Neural crest cell (in vitro differentiated cells): ENCODE measurements around the gene PLCXD3. TPM values are rescaled to one million over a fixed set of nuclear protein-coding genes. Genes with fewer than 3 reads are reported as not detected.

Source experiments
- DNase-seq: peaks from one replicate; pipeline ENCODE4 v3.0.0; 2021; ENCODE audit warnings: low read depth, mixed read lengths, low spot score
- H3K27ac Mint-ChIP-seq: one replicate; pipeline ENCODE4 v1.8.0; 2021; ENCODE audit warnings: mild to moderate bottlenecking, mixed read lengths; ENCODE audit not compliant: unreplicated experiment
- H3K27me3 Mint-ChIP-seq: 2 replicates; pipeline ENCODE4 v1.8.0; 2021; ENCODE audit warnings: low read depth, mild to moderate bottlenecking, mixed read lengths
- H3K36me3 Mint-ChIP-seq: 2 replicates; pipeline ENCODE4 v1.8.0; 2021; ENCODE audit warnings: low read depth, mild to moderate bottlenecking, mixed read lengths
- H3K4me1 Mint-ChIP-seq: 2 replicates; pipeline ENCODE4 v1.8.0; 2021; ENCODE audit warnings: mixed read lengths
- H3K4me3 Mint-ChIP-seq: one replicate; pipeline ENCODE4 v1.8.0; 2021; ENCODE audit warnings: mild to moderate bottlenecking, mixed read lengths
- H3K9me3 Mint-ChIP-seq: 2 replicates; pipeline ENCODE4 v1.8.0; 2021; ENCODE audit warnings: mixed read lengths
- total RNA-seq: library from RNA; stranded (reverse); gene quantifications from 2 replicates; pipeline ENCODE4 v1.2.1, GENCODE V29; 2021
- TF ChIP-seq, protein P1 (sequence below): fragments of 200-600 bp; sonication (generic); conservative IDR thresholded peaks from 2 replicates; pipeline ENCODE4 v1.5.0; 2021; ENCODE audit warnings: antibody characterized with exemption, mild to moderate bottlenecking

The PLCXD3 gene
- total RNA-seq, 1 donor from 2014 or later: 0.07 TPM

DNA sequence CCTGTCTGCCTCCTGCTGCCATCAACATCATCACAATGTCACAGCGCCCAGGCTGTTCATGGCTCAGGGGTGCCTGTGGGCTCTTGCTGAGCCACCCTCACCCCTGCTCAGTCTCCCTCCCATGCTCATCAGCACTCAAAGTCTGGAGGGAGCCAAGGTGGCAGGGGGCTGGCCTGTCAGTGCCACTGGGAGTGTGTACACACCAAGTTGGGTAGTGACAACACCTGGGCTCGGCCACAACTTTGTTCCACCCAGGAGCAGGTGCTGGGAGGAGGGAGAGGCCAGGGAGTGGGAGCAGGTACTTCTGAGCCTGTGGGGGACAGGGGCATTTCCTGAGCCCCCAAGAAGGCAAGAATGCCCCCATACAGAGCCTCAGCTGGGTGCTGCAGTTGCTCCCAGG lies 219.6 kb downstream of the PLCXD3 start:
- Mint-ChIP-seq H3K36me3 (no peaks in the 10 kb centered on the region), H3K9me3 (peaks cover 5% of the 10 kb centered on the region)
- DNase-seq: no peak

DNA sequence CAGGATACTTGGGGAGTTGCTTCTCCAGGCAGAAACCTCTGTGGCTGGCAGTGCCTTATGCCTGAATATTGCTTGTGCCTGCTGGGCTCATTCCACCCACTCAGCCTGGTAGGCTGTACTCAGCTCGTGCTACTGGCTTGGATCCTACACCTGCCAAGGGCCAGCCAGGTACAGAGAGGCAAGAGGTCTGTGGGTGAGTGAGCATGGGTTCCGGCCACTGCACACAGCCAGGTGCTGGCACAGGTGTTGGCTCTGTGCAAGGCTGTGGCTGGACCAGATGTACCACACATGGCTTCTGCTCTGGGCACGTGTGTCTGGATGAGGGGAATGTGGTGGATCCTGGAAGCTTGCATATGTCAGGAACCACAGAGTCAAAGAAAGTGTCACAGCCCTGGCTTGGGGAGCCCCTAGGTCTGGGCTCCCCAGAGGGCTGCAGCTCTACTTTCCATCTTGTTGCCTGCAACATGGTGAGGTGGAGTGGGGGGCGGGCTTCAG lies 220.4 kb downstream of the PLCXD3 start:
- DNase-seq: no peak
- H3K27ac Mint-ChIP-seq: no peak overlapping the region
- peaks cover 5% of the 10 kb centered on the region for H3K9me3 Mint-ChIP-seq
- no peak overlapping the region for H3K4me3 Mint-ChIP-seq
- peaks cover 3% of the 10 kb centered on the region for H3K27me3 Mint-ChIP-seq
- TF ChIP-seq, protein P1, sequence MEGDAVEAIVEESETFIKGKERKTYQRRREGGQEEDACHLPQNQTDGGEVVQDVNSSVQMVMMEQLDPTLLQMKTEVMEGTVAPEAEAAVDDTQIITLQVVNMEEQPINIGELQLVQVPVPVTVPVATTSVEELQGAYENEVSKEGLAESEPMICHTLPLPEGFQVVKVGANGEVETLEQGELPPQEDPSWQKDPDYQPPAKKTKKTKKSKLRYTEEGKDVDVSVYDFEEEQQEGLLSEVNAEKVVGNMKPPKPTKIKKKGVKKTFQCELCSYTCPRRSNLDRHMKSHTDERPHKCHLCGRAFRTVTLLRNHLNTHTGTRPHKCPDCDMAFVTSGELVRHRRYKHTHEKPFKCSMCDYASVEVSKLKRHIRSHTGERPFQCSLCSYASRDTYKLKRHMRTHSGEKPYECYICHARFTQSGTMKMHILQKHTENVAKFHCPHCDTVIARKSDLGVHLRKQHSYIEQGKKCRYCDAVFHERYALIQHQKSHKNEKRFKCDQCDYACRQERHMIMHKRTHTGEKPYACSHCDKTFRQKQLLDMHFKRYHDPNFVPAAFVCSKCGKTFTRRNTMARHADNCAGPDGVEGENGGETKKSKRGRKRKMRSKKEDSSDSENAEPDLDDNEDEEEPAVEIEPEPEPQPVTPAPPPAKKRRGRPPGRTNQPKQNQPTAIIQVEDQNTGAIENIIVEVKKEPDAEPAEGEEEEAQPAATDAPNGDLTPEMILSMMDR: no peak
- H3K36me3 Mint-ChIP-seq: no peaks in the 10 kb centered on the region
- no peaks in the 10 kb centered on the region for H3K4me1 Mint-ChIP-seq

More for the DNA sequence above, 219.6 kb downstream of the PLCXD3 start:
- Mint-ChIP-seq H3K4me1 (no peaks in the 10 kb centered on the region), H3K4me3 (no peak overlapping the region), H3K27me3 (peaks cover 3% of the 10 kb centered on the region), H3K27ac (no peak overlapping the region)
- TF ChIP-seq, protein P1: no peak

DNA sequence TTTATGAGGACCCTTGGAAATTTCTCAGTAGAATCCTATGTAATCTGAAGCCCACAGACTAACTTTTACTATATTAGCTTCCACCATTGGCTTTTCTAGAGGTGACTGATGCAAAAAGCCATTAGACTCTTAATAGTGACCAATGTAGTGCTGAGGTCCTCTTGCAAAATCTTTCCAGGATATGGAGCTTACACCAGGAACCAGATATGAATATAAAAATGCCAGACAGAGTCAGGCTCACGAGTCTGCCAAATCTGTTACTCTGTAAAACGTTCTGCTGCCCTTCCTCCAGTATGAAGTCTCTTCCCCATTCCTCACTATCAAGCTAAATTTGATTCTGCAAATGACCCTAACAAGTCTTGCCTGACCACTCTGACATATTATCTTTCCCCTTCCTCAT lies 223.7 kb downstream of the PLCXD3 start:
- no peak overlapping the region for H3K27ac Mint-ChIP-seq
- no peak overlapping the region for H3K4me3 Mint-ChIP-seq
- peaks cover 7% of the 10 kb centered on the region for H3K27me3 Mint-ChIP-seq
- no peaks in the 10 kb centered on the region for H3K4me1 Mint-ChIP-seq
- no peak for DNase-seq
- H3K9me3 Mint-ChIP-seq: peaks cover 5% of the 10 kb centered on the region
- no peaks in the 10 kb centered on the region for H3K36me3 Mint-ChIP-seq
- TF ChIP-seq, protein P1: no peak

DNA sequence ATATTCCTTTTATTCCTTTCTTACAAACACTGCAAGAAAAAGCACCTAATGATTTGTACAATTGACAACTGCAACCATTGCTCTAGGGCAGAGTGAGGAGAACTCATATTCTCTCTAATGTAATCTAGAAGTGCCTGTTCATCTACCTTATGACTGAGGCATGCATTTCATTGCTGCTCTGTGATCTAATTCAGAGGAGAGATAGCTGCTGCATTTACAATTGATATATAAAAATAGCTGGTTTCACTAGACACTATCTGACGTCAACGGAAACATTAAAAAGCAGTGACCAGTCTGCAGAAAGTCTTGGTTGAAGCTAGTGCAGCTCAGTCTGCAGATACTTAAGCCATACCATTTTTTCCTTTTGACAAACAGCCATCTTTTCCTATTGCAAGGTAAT lies 224.2 kb downstream of the PLCXD3 start:
- TF ChIP-seq, protein P1: no peak
- H3K9me3 Mint-ChIP-seq: peaks cover 5% of the 10 kb centered on the region
- no peak overlapping the region for H3K4me3 Mint-ChIP-seq
- H3K36me3 Mint-ChIP-seq: no peaks in the 10 kb centered on the region
- no peak overlapping the region for H3K27ac Mint-ChIP-seq
- H3K4me1 Mint-ChIP-seq: no peaks in the 10 kb centered on the region
- peaks cover 7% of the 10 kb centered on the region for H3K27me3 Mint-ChIP-seq
- DNase-seq: no peak

DNA sequence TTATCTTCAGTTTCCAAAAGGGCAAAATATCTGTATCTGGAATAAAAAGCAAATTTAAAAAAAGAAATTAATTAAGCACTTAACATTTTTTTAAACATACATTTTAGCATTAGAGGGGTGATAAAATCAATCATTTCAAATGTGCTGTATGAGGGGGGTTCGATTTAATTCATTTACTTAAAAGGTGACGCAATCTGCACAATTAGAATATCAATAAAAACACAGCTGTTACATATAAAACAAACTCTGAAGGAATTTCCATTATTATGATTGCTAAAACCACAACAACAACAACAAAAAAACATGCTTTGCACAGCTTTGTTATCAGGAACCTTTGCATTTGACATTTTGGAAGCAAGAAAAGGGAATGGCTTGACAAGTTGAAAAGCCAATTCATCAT lies 225.5 kb downstream of the PLCXD3 start:
- Mint-ChIP-seq H3K4me3 (no peak overlapping the region), H3K36me3 (no peaks in the 10 kb centered on the region), H3K27me3 (peaks cover 7% of the 10 kb centered on the region), H3K27ac (no peak overlapping the region), H3K4me1 (no peaks in the 10 kb centered on the region), H3K9me3 (peaks cover 5% of the 10 kb centered on the region)
- DNase-seq: no peak
- TF ChIP-seq, protein P1: no peak
